AG10803 (cell line): ENCODE measurements around the gene FKRP.

Experiments
- DNase-seq: peaks from one replicate; pipeline ENCODE4 v3.0.0; 2010; ENCODE audit warnings: low read depth
- H3K4me3 ChIP-seq: 2 replicates; pipeline ENCODE4 v1.5.1; 2011; ENCODE audit warnings: mild to moderate bottlenecking, low read length, control low read depth
- TF ChIP-seq, protein P1 (sequence below): conservative IDR thresholded peaks from 2 replicates; pipeline ENCODE4 v1.5.1; 2011; ENCODE audit warnings: mild to moderate bottlenecking, low read length, control low read depth, inconsistent platforms

FKRP gene

DNA sequence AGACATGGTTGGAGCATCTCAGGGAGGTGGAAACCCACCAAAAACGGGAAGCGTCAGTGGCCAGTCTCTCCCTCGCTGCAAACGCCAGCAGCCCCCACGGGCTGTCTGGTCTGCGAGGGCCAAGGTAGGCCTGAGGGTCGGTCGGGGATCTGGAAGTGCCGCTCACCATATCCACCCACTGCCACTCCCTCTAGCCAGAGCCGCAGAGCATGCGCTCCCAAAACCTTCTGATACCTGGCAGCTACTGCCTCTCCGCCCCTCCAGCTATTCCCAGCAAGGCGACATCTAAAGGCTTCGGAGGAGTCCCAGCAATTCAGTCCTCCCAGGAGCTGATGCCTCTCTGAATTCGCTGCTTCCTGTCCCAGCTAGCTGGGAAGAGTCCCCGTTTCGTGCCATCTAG lies 4.4 kb upstream of the FKRP start:
- TF ChIP-seq, protein P1, sequence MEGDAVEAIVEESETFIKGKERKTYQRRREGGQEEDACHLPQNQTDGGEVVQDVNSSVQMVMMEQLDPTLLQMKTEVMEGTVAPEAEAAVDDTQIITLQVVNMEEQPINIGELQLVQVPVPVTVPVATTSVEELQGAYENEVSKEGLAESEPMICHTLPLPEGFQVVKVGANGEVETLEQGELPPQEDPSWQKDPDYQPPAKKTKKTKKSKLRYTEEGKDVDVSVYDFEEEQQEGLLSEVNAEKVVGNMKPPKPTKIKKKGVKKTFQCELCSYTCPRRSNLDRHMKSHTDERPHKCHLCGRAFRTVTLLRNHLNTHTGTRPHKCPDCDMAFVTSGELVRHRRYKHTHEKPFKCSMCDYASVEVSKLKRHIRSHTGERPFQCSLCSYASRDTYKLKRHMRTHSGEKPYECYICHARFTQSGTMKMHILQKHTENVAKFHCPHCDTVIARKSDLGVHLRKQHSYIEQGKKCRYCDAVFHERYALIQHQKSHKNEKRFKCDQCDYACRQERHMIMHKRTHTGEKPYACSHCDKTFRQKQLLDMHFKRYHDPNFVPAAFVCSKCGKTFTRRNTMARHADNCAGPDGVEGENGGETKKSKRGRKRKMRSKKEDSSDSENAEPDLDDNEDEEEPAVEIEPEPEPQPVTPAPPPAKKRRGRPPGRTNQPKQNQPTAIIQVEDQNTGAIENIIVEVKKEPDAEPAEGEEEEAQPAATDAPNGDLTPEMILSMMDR: no peak
- DNase-seq: no peak

DNA sequence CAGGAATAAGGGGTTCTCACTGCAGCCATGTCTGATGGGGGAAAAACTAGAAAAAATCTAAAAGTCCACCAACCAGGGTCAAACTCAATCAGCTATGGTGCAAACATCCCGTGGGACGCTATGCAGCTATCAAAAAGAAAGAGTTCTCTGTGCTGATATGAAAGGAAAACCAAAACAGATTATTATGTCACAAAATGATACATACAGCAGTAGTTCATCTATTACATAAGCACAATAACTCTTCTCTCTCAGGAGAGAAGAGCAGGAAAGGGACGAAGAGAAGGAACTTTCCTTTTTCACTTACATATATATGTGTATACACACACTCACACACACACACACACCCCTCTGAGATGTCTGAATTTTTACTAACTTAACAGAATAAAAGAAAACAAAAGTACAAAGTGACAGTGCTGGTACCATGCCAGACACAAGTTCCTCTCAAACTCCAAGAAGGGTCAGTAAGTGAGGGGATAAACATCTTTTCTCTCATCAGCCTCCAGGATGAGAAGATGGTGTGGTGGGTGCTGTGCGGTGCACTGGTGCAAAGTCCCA lies 2.9 kb upstream of the FKRP start:
- DNase-seq: no peak
- no peak overlapping the region for H3K4me3 ChIP-seq

More for the DNA sequence above, 4.4 kb upstream of the FKRP start:
- H3K4me3 ChIP-seq: no peak overlapping the region

DNA sequence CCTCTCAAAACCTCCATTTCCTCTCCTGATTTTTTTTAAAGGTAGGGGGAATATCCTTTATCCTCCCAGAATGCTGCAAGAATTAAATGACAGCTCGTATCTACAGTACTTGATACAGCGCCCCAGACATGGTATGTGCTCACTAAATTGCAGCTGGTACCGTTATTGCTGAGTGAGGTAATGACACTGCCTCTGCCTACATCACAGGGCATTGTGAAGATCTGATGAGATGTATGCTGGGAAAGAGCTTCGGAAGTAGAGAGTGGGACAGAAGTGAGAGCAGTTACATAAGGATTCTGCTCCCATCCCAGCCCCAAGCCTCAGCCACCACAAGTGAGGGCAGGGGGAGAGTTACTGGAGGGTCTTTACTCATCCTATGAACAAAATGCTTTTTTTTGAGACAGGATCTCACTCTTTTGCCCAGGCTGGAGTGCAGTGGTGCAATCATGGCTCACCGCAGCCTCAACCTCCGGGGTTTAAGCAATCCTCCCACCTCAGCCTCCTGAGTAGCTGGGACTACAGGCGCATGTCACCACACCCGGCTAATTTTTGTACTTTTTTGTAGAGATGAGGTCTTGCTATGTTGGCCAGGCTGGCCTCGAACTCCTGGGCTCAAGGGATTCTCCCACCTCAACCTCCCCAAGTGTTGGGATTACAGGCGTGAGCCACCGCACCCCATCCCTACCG lies 1.7 kb upstream of the FKRP start:
- peak overlapping the region; percentile 93 for H3K4me3 ChIP-seq
- TF ChIP-seq, protein P1: no peak
- DNase-seq: no peak

More for the DNA sequence above, 2.9 kb upstream of the FKRP start:
- TF ChIP-seq, protein P1: no peak

DNA sequence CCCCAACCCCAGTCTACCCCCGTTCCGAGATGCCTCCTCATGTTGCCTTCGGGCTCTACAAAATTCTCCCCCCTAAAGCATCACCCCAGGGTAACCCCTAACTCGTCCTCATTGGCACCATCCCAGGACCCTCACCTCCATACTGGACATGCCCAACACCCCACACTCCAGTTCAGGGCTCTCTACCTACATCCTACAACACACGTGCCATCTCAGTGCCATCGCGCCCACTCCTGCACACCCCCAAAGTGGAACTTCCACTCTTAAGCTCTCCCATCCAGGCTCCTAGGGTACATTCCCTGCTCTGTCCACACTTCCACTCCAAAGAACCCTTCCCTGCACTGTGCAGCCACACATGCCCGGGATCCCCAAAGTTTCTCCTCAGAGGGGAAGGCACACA lies 827 bp upstream of the FKRP start:
- peak overlapping the region; percentile 93 for H3K4me3 ChIP-seq
- TF ChIP-seq, protein P1: no peak
- DNase-seq: no peak

DNA sequence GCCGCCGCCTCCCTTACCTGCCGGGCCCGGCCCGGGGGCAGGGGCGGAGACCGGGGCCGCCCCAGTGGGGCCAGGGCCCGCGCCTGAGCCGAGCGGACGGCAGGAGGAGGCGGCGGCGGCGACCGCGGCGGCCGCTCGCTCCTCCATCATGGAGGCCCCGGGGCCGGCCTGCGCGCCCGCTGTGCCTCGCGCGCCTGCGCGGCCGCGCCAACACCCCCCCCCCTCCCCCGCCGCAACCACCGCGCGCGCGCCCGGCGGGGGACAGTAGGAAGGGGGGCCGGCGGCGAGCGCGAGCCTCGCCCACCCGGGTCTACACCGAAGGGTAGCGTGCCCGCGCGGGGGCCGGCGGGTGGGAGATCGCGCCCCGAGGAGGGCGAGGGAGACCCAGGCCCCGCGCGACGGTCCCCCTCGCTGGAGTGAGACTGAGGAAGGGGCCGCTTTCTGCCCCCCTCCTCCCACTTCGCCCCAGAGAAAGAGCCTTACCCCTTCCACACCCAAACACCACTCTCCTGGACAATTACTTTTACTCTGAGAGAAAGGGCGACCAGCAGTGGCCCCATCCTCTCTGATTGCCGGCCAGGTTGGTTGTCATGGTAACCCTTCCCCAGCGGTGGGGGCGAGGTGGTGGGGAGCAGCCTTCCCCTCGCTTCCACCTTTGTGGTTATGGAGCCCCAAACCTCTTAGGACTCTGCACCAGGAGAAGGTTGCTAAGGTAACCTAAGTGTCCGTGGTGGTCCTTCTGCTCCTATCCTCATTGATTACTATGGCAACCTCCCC lies 612 bp downstream of the FKRP start, which contains the start of gene STRN4:
STRN4 (minus strand) TSS at position 170 of the 777 bp plus-strand sequence; CDS start at position 150, 20 bp downstream.
- DNase-seq: peak; percentile 44
- TF ChIP-seq, protein P1: no peak
- peak within 1 kb of the TSS; percentile 93 for H3K4me3 ChIP-seq

DNA sequence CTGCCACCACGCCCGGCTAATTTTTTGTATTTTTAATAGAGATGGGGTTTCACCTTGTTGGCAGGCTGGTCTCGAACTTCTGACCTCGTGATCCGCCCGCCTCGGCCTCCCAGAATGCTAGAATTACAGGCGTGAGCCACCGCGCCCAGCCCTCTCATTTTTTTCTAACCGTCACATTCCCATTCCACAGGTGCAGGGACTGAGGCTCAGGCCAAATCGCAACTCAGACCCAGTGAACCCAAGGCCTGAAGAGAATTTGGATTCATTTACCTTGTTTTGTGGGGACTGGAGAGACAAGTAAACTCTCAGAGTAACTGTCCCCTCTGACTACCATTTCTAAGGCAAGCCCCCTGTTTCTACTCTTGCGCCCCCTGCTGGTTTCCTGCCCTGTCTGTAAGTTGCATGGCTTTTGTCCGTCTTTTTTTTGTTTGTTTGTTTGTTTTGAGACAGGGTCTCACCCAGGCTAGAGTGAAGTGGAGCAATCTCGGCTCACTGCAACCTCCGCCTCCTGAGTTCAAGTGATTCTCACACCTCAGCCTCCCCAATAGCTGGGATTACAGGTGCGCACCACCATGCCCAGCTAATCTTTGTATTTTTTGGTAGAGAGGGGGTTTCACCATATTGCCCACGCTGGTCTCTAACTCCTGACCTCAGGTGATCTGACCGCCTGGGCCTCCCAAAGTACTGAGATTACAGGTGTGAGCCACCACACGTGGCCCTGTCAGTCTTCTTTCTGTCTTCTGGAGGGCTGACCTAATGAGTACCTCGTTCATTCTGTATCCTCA lies 2.7 kb downstream of the FKRP start:
- no peak overlapping the region for H3K4me3 ChIP-seq
- peak; percentile 61 for DNase-seq
- TF ChIP-seq, protein P1: peak; percentile 81
